HepG2 (cell line): ENCODE results near the gene MBD3. TPM values are rescaled to one million over a fixed set of nuclear protein-coding genes. Genes with fewer than 3 reads are reported as not detected.

Source experiments
- ADNP ChIP-seq: sonication (generic); formaldehyde crosslinking; IDR thresholded peaks from 2 replicates; pipeline ENCODE4 v1.4.0; 2020; ENCODE audit warnings: missing genetic modification reagents
- AHR ChIP-seq: IDR thresholded peaks from 2 replicates; pipeline ENCODE4 v1.6.1; 2018; ENCODE audit warnings: missing genetic modification reagents, missing compliant biosample characterization
- ARID4A ChIP-seq: sonication (generic); formaldehyde crosslinking; IDR thresholded peaks from 2 replicates; pipeline ENCODE4 v1.5.0; 2020; ENCODE audit warnings: mild to moderate bottlenecking, missing genetic modification reagents, borderline replicate concordance
- GATA4 ChIP-seq: sonication (generic); IDR thresholded peaks from 2 replicates; pipeline ENCODE4 v1.6.1; 2016; ENCODE audit warnings: antibody characterized with exemption, low read depth, borderline replicate concordance
- GFI1 ChIP-seq: sonication (generic); formaldehyde crosslinking; IDR thresholded peaks from 2 replicates; pipeline ENCODE4 v1.5.0; 2020; ENCODE audit warnings: missing genetic modification reagents, mild to moderate bottlenecking, borderline replicate concordance
- HNF4G ChIP-seq, 2 experiments: sonication (generic) in 1 of 2; formaldehyde crosslinking in 1 of 2; IDR thresholded peaks; 2 replicates each; pipeline versions ENCODE4 v1.4.0 to v1.6.1; 2011 to 2020; ENCODE audit warnings: borderline replicate concordance in 2 of 2, low read depth in 2 of 2, mild to moderate bottlenecking in 2 of 2, low read length in 1 of 2, missing genetic modification reagents in 1 of 2, moderate library complexity in 1 of 2
- MZF1 ChIP-seq: sonication (generic); formaldehyde crosslinking; IDR thresholded peaks from 2 replicates; pipeline ENCODE4 v1.8.1; 2023; ENCODE audit warnings: mild to moderate bottlenecking, missing genetic modification reagents, borderline replicate concordance
- NR2F6 ChIP-seq, 2 experiments: IDR thresholded peaks; 2 replicates each; pipeline ENCODE4 v1.6.1; 2016; ENCODE audit warnings: antibody characterized with exemption in 1 of 2, mild to moderate bottlenecking in 1 of 2
- ONECUT2 ChIP-seq: sonication (generic); formaldehyde crosslinking; IDR thresholded peaks from 2 replicates; pipeline ENCODE4 v1.4.0; 2020; ENCODE audit warnings: missing genetic modification reagents
- UBTF ChIP-seq: sonication (generic); formaldehyde crosslinking; IDR thresholded peaks from 2 replicates; pipeline ENCODE4 v1.4.0; 2020; ENCODE audit warnings: mild to moderate bottlenecking, missing genetic modification reagents
- ZBTB42 ChIP-seq: sonication (generic); formaldehyde crosslinking; IDR thresholded peaks from 2 replicates; pipeline ENCODE4 v1.5.0; 2020; ENCODE audit warnings: mild to moderate bottlenecking, missing genetic modification reagents
- ZBTB7B ChIP-seq: sonication (generic); formaldehyde crosslinking; IDR thresholded peaks from 2 replicates; pipeline ENCODE4 v1.4.0; 2020; ENCODE audit warnings: missing genetic modification reagents
- ZFP36L2 ChIP-seq: sonication (generic); formaldehyde crosslinking; IDR thresholded peaks from 2 replicates; pipeline ENCODE4 v1.4.0; 2020; ENCODE audit warnings: missing genetic modification reagents
- ZNF281 ChIP-seq: sonication (generic); formaldehyde crosslinking; IDR thresholded peaks from 2 replicates; pipeline ENCODE4 v1.4.0; 2020; ENCODE audit warnings: missing genetic modification reagents, borderline replicate concordance
- ZNF589 ChIP-seq: sonication (generic); formaldehyde crosslinking; conservative IDR thresholded peaks from 2 replicates; pipeline ENCODE4 v1.8.0; 2022; ENCODE audit warnings: mild to moderate bottlenecking, moderate library complexity, missing genetic modification reagents
- ZNF703 ChIP-seq: sonication (generic); formaldehyde crosslinking; IDR thresholded peaks from 2 replicates; pipeline ENCODE4 v1.5.1; 2020; ENCODE audit warnings: missing genetic modification reagents, mild to moderate bottlenecking, moderate library complexity, borderline replicate concordance
- ZNF720 ChIP-seq: sonication (generic); formaldehyde crosslinking; IDR thresholded peaks from 2 replicates; pipeline ENCODE4 v1.4.0; 2020; ENCODE audit warnings: missing genetic modification reagents
- polyA plus RNA-seq, 8 experiments: library from polyadenylated mRNA; depleted of rRNA in 3 of 8; stranded (reverse) in 7 of 8; unstranded in 1 of 8; fragments of >200 nt; fragmentation: Illumina TruSeq in 4 of 8; extraction: Trizol in 4 of 8; gene quantifications; 2 replicates each; pipeline versions ENCODE4 v1.2.1 to v1.2.3, GENCODE V29; 2011 to 2016; ENCODE audit warnings: low read depth in 4 of 8, missing spikeins in 1 of 8, mixed read lengths in 1 of 8; ENCODE audit not compliant: insufficient read depth in 1 of 8
- total RNA-seq, 5 experiments: library from RNA; depleted of rRNA; stranded (reverse); fragments of >200 nt; fragmentation: Illumina TruSeq; extraction: Trizol; gene quantifications; 2 replicates each; pipeline ENCODE4 v1.2.3, GENCODE V29; 2016; ENCODE audit warnings: low read depth in 1 of 5

The MBD3 gene
- total and polyA plus RNA-seq, 2 of the 13 experiments (the other 11 are each of a cell fraction or from before 2014, with no cell fraction given): 21.2 to 76.9 TPM

GRCh38 chr19:1592024-1592754 is 476 bp downstream of the MBD3 start (continued):
- peak; percentile 37; the same call in 1 of the 2 replicates for TF ChIP-seq ZNF281 (CRISPR knock-in tag)
- TF ChIP-seq HNF4G (IDR thresholded peaks at IDR 0.05; ENCODE audit: borderline replicate concordance, low read depth, low read length): no peak
- peak; percentile 21; the same call in 1 of the 2 replicates for TF ChIP-seq HNF4G (CRISPR knock-in tag; IDR thresholded peaks at IDR 0.05; ENCODE audit: borderline replicate concordance, low read depth)
- TF ChIP-seq ARID4A (CRISPR knock-in tag): peak; percentile 78
- no peak for TF ChIP-seq ADNP (CRISPR knock-in tag)
- TF ChIP-seq ZNF703 (CRISPR knock-in tag): no peak
- TF ChIP-seq UBTF: no peak; the same call in 1 of the 2 replicates
- no peak for TF ChIP-seq ONECUT2 (CRISPR knock-in tag)
- TF ChIP-seq ZFP36L2: no peak
- no peak for TF ChIP-seq ZBTB7B (CRISPR knock-in tag)
- TF ChIP-seq NR2F6 (IDR thresholded peaks at IDR 0.05): no peak
- TF ChIP-seq NR2F6 (CRISPR knock-in tag; IDR thresholded peaks at IDR 0.05): no peak
- no peak for TF ChIP-seq GATA4
- no peak for TF ChIP-seq MZF1 (CRISPR knock-in tag)
- TF ChIP-seq AHR (CRISPR knock-in tag): peak; percentile 80; the same call in 1 of the 2 replicates
- TF ChIP-seq ZNF720 (CRISPR knock-in tag): no peak
- no peak for TF ChIP-seq GFI1
- TF ChIP-seq ZBTB42: no peak
- no peak for TF ChIP-seq ZNF589
